Measurements from ENCODE around the gene ARL15. TPM values are rescaled to one million over a fixed set of nuclear protein-coding genes. Genes with fewer than 3 reads are reported as not detected.

Gene ARL15
- total RNA-seq, 4 donors from 2014 or later: 19.6 to 52.5 (median 30.6) TPM

GRCh38 chr5:54292866-54293265 lies 17.5 kb downstream of the ARL15 start:
- no peak for TF ChIP-seq CTCF (IDR thresholded peaks at IDR 0.05; ENCODE audit: low read depth)

GRCh38 chr5:54291498-54291897 lies 18.9 kb downstream of the ARL15 start:
- no peak for TF ChIP-seq CTCF (IDR thresholded peaks at IDR 0.05; ENCODE audit: low read depth)

- TF ChIP-seq CTCF (IDR thresholded peaks at IDR 0.05; ENCODE audit: low read depth): no peak
These were observed 20.6 kb downstream of the ARL15 start for GRCh38 chr5:54289769-54290168.

GRCh38 chr5:54288568-54289217 lies 21.7 kb downstream of the ARL15 start:
- no peak for TF ChIP-seq CTCF (IDR thresholded peaks at IDR 0.05; ENCODE audit: low read depth)

- no peak for TF ChIP-seq CTCF (IDR thresholded peaks at IDR 0.05; ENCODE audit: low read depth)
These were observed 24.7 kb downstream of the ARL15 start for GRCh38 chr5:54285686-54286085.

- no peak for TF ChIP-seq CTCF (IDR thresholded peaks at IDR 0.05; ENCODE audit: low read depth)
These were observed 25.8 kb downstream of the ARL15 start for GRCh38 chr5:54284586-54284985.

- TF ChIP-seq CTCF (IDR thresholded peaks at IDR 0.05; ENCODE audit: low read depth): no peak
These were observed 27.5 kb downstream of the ARL15 start for GRCh38 chr5:54282876-54283275.
